Activated naive CD8-positive, alpha-beta T cell treated with anti-CD3 and anti-CD28 coated beads, Interleukin-2, amount 50 U/mL, for 24 hours (primary cell): ENCODE measurements around the gene ZNF697.
"Not testable (repeated sequence)": the region's sequence is repeated elsewhere in the genome, so short reads cannot be mapped to it uniquely, and the experiment has no call there.

Source experiments
- ATAC-seq: fragments of 150-1000 bp; cut with Tn5 transposase; one replicate; pipeline ENCODE4 v1.10.0; 2021
- DNase-seq: peaks from one replicate; pipeline ENCODE4 v3.0.0; 2021
- H3K27ac Mint-ChIP-seq: one replicate; pipeline ENCODE4 v1.8.0; 2021; ENCODE audit warnings: mild to moderate bottlenecking, mixed read lengths
- H3K27me3 Mint-ChIP-seq: one replicate; pipeline ENCODE4 v1.8.0; 2021; ENCODE audit warnings: mixed read lengths
- H3K36me3 Mint-ChIP-seq: one replicate; pipeline ENCODE4 v1.8.0; 2021; ENCODE audit warnings: low read depth, mixed read lengths
- H3K4me1 Mint-ChIP-seq: one replicate; pipeline ENCODE4 v1.8.0; 2021; ENCODE audit warnings: mixed read lengths
- H3K4me3 Mint-ChIP-seq: one replicate; pipeline ENCODE4 v1.8.0; 2021; ENCODE audit warnings: mild to moderate bottlenecking, moderate library complexity, mixed read lengths
- H3K9me3 Mint-ChIP-seq: one replicate; pipeline ENCODE4 v1.8.0; 2021; ENCODE audit warnings: mixed read lengths

The ZNF697 gene

DNA sequence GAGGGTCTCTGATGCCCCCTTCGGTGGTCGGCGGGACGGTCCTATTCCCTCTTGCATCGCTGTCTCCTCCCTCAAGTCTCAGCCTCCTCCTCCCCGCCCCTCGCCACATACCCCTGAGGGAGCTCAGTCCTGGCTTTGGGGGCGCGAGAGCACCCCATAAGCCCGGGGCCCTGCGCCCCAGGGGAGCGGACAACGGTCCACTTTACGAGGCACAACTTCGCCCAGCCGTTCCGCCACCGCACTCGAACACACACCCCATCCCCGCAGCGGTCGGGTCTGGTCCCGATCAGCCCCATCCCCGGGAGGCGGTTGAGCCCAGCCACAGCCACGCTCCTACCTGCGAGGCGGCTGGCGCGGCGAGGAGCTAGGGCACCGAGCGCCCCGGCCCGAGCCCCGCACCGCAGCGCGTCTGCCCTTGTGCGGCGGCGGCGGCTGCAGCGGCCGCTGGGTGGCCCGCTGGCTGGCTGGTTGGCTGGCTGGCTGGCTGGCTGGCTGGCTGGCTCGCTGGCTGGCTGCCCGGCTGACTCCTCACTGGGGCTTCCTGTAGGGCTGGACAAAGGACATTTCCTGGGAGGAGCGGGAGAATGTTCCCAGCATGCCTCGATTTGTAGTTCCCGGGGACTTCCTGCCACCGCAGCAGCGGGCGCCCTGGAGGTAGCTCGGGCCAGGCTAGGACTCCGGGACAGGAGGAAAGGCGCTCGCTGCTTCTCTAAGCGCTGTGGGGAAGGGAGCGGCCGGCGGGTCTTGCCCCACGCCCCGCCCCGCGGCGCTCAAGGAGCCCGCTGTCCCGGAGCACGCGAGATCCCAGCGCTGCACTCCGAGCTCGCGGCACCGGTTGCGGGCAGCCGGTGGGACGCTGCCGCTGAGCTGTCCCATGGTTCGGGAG lies at the start of gene ZNF697:
ZNF697 (minus strand) TSS at position 533 of the 886 bp plus-strand sequence. CDS start 22,166 bp downstream, outside the sequence.
- Mint-ChIP-seq H3K4me1 (peaks cover 27% of the 10 kb centered on the region), H3K27me3 (peaks cover 65% of the 10 kb centered on the region)

GRCh38 chr1:119697598-119697997 lies 49.5 kb upstream of the ZNF697 start:
- no peak overlapping the region for H3K27ac Mint-ChIP-seq
- DNase-seq = no peak
- peaks cover 23% of the 10 kb centered on the region for H3K27me3 Mint-ChIP-seq
- H3K36me3 Mint-ChIP-seq = peaks cover 7% of the 10 kb centered on the region
- H3K4me3 Mint-ChIP-seq = no peak overlapping the region
- no peak for ATAC-seq
- H3K4me1 Mint-ChIP-seq = no peaks in the 10 kb centered on the region
- peaks cover 19% of the 10 kb centered on the region for H3K9me3 Mint-ChIP-seq

More for the DNA sequence above, at the start of gene ZNF697:
- H3K4me3 Mint-ChIP-seq = peak within 1 kb of the TSS; percentile 77
- H3K27ac Mint-ChIP-seq = no peak within 1 kb of the TSS
- H3K36me3 Mint-ChIP-seq = no peaks in the 10 kb centered on the region
- peak; percentile 65 for DNase-seq
- peak; percentile 70 for ATAC-seq
- no peaks in the 10 kb centered on the region for H3K9me3 Mint-ChIP-seq

- DNase-seq, H3K27ac Mint-ChIP-seq, H3K4me1 Mint-ChIP-seq, ATAC-seq, H3K4me3 Mint-ChIP-seq, H3K36me3 Mint-ChIP-seq: not testable (repeated sequence)
- Mint-ChIP-seq H3K27me3 (peaks cover 23% of the 10 kb centered on the region), H3K9me3 (peaks cover 11% of the 10 kb centered on the region)
These were observed 48.8 kb upstream of the ZNF697 start for GRCh38 chr1:119696863-119697262.

- ATAC-seq (no peak), DNase-seq (no peak)
- peaks cover 8% of the 10 kb centered on the region for H3K27me3 Mint-ChIP-seq
- H3K27ac Mint-ChIP-seq = no peak overlapping the region
- no peaks in the 10 kb centered on the region for H3K9me3 Mint-ChIP-seq
- H3K36me3 Mint-ChIP-seq = no peaks in the 10 kb centered on the region
- H3K4me3 Mint-ChIP-seq = no peak overlapping the region
- no peaks in the 10 kb centered on the region for H3K4me1 Mint-ChIP-seq
These were observed 41.4 kb upstream of the ZNF697 start for GRCh38 chr1:119689511-119689910.

- H3K9me3 Mint-ChIP-seq = no peaks in the 10 kb centered on the region
- H3K27ac Mint-ChIP-seq = no peak overlapping the region
- ATAC-seq = no peak
- DNase-seq = no peak
- peaks cover 5% of the 10 kb centered on the region for H3K27me3 Mint-ChIP-seq
- no peaks in the 10 kb centered on the region for H3K4me1 Mint-ChIP-seq
- H3K36me3 Mint-ChIP-seq = no peaks in the 10 kb centered on the region
- H3K4me3 Mint-ChIP-seq = no peak overlapping the region
These were observed 40.7 kb upstream of the ZNF697 start for GRCh38 chr1:119688810-119689209.

GRCh38 chr1:119687434-119688079 lies 39.5 kb upstream of the ZNF697 start:
- Mint-ChIP-seq H3K9me3 (no peaks in the 10 kb centered on the region), H3K4me3 (no peak overlapping the region), H3K4me1 (no peaks in the 10 kb centered on the region), H3K27ac (no peak overlapping the region), H3K36me3 (no peaks in the 10 kb centered on the region), H3K27me3 (peaks cover 2% of the 10 kb centered on the region)
- no peak for ATAC-seq
- no peak for DNase-seq

DNA sequence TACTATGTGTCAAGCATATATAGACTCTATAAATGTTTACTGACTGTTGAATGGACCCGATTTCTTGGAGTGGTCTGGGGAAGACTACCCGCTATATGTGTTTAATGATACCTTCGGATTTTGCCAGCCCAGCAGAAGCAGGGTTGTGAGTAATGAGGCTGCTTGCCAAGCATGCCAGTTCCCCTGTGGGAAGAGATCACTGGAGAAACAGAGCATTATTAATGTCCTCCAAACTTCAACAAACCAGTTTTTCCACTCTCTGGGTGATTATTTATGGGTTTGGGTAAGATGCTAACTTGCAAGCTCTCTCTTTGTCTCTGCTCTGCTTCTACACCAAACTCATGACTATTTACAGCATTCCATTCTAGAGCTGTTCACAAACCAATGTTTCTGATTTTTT lies 38.6 kb upstream of the ZNF697 start:
- Mint-ChIP-seq H3K9me3 (no peaks in the 10 kb centered on the region), H3K4me3 (no peak overlapping the region), H3K36me3 (no peaks in the 10 kb centered on the region), H3K4me1 (no peaks in the 10 kb centered on the region), H3K27ac (no peak overlapping the region), H3K27me3 (peaks cover 2% of the 10 kb centered on the region)
- ATAC-seq = no peak
- DNase-seq = no peak

DNA sequence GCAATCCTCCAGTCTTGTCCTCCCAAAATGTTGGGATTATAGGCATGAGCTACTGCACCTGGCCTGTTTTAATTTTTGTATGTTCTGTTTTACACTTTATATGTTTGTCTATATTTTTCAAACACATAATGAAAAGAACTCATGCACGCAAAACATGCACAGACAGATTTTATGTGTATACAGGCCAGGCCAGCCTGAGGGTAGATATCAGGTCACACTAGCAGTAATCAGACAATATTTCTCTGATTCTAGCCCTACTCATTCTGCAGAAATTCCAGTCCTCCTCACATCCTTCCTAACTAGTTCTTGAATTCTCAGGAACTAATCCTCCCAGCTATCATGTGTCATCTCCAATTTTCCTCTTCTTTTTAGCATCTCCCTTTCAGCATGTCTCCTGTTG lies 35.8 kb upstream of the ZNF697 start:
- no peak for DNase-seq
- no peaks in the 10 kb centered on the region for H3K9me3 Mint-ChIP-seq
- H3K36me3 Mint-ChIP-seq = no peaks in the 10 kb centered on the region
- no peaks in the 10 kb centered on the region for H3K4me1 Mint-ChIP-seq
- ATAC-seq = no peak
- H3K27ac Mint-ChIP-seq = no peak overlapping the region
- H3K4me3 Mint-ChIP-seq = no peak overlapping the region
- H3K27me3 Mint-ChIP-seq = peaks cover 2% of the 10 kb centered on the region

DNA sequence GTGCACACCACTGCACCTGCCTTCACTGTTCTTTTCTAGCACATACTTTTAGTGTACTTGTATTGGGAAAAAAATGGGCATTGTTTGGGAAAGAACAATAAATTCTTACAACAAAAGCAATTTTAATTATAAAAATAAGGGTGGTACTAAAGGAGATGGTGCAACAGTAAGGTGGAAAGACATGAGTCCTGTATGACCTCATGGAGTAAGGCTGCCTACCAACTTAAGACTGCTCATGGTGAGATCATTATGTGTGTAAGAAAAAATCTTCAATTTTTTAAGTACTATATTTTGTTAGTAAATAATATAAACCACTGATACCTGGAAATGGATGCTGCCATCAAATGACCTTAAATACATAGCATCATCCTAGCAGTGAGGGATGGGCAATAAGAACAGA lies 34.1 kb upstream of the ZNF697 start:
- no peak overlapping the region for H3K4me3 Mint-ChIP-seq
- H3K27me3 Mint-ChIP-seq = peaks cover 2% of the 10 kb centered on the region
- H3K4me1 Mint-ChIP-seq = no peaks in the 10 kb centered on the region
- H3K9me3 Mint-ChIP-seq = no peaks in the 10 kb centered on the region
- no peaks in the 10 kb centered on the region for H3K36me3 Mint-ChIP-seq
- no peak overlapping the region for H3K27ac Mint-ChIP-seq
- ATAC-seq = no peak
- DNase-seq = no peak

DNA sequence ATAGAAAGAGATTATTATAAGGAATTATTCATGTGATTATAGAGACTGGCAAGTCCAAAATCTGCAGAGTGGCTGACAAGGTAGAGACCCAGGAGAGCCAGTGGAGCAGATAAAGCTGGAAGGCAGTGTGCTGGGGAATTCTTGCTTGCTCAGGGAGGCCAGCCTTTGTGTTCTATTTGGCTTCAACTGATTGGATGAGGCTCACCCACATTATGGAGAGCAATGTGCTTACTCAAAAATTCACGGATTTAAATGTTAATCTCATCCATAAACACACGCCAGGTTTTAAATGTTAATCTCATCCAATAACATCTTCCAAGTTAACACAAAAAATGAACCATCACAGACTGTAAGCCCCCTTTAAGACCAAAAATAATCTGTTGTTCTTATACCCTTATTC lies 33.5 kb upstream of the ZNF697 start:
- Mint-ChIP-seq H3K27me3 (peaks cover 2% of the 10 kb centered on the region), H3K9me3 (no peaks in the 10 kb centered on the region), H3K4me1 (no peaks in the 10 kb centered on the region), H3K27ac (no peak overlapping the region), H3K4me3 (no peak overlapping the region), H3K36me3 (no peaks in the 10 kb centered on the region)
- ATAC-seq (no peak), DNase-seq (no peak)

DNA sequence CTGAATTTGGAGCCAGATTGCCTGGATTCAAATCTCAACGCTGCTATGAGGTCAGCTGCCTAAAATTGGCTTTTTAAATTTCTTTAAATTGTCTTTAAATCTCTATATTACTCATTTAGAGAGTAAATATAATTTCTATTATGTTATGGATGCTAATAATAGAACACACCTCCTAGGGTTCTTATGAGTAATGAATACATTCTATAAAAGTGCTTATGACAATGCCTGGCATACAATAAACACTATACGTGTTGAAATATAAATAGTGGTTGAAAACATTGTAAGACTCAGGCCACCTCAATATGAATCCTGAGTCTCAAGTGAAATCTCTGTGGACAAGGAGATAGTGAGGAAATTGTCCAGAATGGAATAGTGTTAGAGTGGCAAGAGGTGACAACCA lies 32.7 kb upstream of the ZNF697 start:
- Mint-ChIP-seq H3K27me3 (peaks cover 3% of the 10 kb centered on the region), H3K9me3 (no peaks in the 10 kb centered on the region), H3K4me1 (peaks cover under 1% of the 10 kb centered on the region), H3K27ac (no peak overlapping the region), H3K4me3 (no peak overlapping the region), H3K36me3 (no peaks in the 10 kb centered on the region)
- no peak for DNase-seq
- ATAC-seq = no peak

DNA sequence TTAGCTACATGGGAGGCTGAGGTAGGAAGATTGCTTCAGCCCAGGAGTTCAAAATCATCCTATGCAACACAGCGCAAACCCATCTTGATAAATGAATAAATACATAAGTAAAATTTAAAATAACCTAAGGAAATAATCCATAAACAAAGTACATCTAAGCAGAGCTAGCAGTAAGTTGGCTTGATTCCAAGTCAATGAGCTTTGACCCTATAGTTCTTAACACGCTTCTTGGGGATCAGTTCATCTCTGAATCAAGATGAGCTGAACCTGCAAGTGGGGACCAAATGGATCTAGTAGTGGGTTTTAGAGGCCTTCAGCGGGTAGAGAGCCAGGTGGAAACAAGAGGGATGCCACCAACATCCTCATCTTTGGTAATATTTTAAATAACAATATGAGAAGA lies 32.1 kb upstream of the ZNF697 start:
- ATAC-seq (no peak), DNase-seq (no peak)
- Mint-ChIP-seq H3K27ac (no peak overlapping the region), H3K27me3 (peaks cover 5% of the 10 kb centered on the region), H3K4me3 (no peak overlapping the region), H3K4me1 (peaks cover 6% of the 10 kb centered on the region), H3K9me3 (no peaks in the 10 kb centered on the region), H3K36me3 (no peaks in the 10 kb centered on the region)

DNA sequence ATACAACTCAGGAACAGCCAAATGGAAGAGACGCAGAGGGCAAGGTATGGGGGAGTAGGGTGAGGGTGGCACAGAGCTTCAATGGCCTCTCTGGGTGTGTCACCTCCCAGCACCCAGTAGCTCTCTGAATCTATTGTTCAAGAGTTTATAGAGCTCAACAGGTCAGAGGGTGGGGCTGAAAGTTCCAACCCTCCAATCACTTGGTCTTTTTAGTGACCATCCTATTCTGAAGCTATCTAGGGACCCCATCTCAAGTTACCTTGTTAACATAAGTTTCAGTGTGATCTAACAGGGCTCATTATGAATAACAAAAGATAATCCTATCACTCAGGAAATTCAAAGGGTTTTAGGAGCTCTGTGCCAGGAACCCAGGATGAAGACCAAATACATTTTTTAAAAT lies 31.2 kb upstream of the ZNF697 start:
- peaks cover 5% of the 10 kb centered on the region for H3K27me3 Mint-ChIP-seq
- no peaks in the 10 kb centered on the region for H3K9me3 Mint-ChIP-seq
- peaks cover 9% of the 10 kb centered on the region for H3K4me1 Mint-ChIP-seq
- H3K36me3 Mint-ChIP-seq = no peaks in the 10 kb centered on the region
- no peak overlapping the region for H3K27ac Mint-ChIP-seq
- ATAC-seq = no peak
- no peak overlapping the region for H3K4me3 Mint-ChIP-seq
- no peak for DNase-seq

- DNase-seq = no peak
- Mint-ChIP-seq H3K27ac (no peak overlapping the region), H3K36me3 (no peaks in the 10 kb centered on the region), H3K4me3 (no peak overlapping the region), H3K4me1 (peaks cover 9% of the 10 kb centered on the region), H3K27me3 (peaks cover 15% of the 10 kb centered on the region), H3K9me3 (no peaks in the 10 kb centered on the region)
- ATAC-seq = no peak
These were observed 28.6 kb upstream of the ZNF697 start for GRCh38 chr1:119676571-119677206.
